Activated gamma-delta T cell treated with anti-CD3 and anti-CD28 coated beads, Interleukin-2, amount 50 U/mL, for 16 hours (primary cell): ENCODE data around the gene CNTN6.

Experiments used
- DNase-seq: peaks from one replicate; pipeline ENCODE4 v3.0.0-alpha.2; 2020; ENCODE audit warnings: low read depth

CNTN6 gene

DNA sequence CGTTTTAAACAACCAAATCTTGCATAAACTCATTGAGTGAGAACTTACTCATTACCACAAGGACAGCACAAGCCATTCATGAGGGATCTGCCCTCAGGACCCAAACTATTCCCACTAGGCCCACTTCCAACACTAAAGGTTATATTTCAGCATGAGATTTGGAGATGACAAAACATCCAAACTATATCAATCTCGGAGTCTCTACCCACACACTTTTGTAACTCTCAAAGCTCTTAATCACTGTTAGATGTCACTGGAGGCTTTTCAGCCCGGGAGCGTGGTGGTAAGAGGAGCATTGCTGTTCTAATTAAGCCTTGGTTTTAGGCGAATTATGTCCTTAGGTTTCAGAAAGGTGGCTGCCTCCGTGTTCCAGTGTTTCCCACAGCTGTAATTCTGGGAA is 86.3 kb downstream of the CNTN6 start:
- DNase-seq = no peak

- no peak for DNase-seq
Measured at GRCh38 chr3:1183320-1184048, 90.7 kb downstream of the CNTN6 start.

- no peak for DNase-seq
Measured at GRCh38 chr3:1190569-1190968, 97.7 kb downstream of the CNTN6 start.

- no peak for DNase-seq
Measured at GRCh38 chr3:1191026-1191425, 98.2 kb downstream of the CNTN6 start.

DNA sequence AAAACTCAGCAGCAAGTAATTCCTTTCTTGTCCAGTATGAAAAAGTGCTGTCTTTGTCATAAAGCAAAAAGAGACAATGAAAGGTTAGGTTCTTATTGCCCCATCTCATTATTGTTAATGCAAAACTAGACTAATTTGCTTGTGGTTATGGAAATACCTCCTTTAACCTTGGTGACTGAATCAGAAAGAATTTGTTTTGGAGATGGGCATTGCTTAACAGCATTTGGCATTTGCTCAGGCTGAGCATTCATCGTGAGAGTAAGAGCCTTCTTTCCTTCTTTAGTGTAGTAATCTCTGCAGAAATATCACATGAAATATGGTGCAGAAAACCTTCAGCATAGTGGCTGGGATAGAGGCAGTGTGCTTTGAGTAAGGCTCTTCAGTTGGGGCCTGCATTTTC is 103.1 kb downstream of the CNTN6 start:
- no peak for DNase-seq

GRCh38 chr3:1197051-1197450 is 104.2 kb downstream of the CNTN6 start:
- no peak for DNase-seq

DNA sequence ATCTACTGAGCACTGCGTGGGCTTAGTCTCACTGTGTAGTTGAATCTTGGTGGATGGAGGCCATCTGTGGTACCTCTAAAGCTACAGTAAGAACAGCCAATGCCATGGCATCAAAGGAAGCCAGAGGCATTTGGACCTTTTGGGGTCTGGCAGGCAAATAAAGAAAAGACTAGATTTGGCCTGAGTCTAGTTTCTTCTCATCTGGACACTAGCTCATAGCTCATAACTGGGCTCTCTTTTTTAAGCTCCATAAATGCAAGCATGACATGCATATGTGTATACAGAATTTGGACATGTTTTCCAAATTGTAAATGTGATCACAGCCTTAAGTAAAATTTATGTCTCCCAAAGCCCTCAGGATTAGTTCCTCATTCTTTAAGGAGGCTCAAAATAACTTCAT is 107.5 kb downstream of the CNTN6 start:
- no peak for DNase-seq

GRCh38 chr3:1207904-1208303 is 115.1 kb downstream of the CNTN6 start:
- no peak for DNase-seq

DNA sequence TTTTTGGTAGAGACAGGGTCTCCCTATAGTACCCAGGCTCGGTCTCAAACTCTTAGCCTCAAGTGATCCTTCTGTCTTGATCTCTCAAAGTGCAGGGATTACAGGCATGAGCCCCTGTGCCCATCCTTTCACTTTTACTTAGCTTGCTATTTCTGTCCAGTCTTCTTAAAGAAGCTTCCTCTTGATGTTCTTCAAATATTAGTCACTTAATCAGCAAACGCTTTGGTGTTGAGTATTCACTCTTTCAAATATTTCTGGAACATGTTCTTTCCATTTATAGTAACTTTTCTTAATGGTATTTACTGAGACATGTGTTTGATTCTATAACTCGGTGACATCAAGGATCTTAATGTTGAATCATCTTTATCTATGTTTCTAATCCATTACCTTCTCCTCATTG is 122.1 kb downstream of the CNTN6 start:
- DNase-seq = no peak

DNA sequence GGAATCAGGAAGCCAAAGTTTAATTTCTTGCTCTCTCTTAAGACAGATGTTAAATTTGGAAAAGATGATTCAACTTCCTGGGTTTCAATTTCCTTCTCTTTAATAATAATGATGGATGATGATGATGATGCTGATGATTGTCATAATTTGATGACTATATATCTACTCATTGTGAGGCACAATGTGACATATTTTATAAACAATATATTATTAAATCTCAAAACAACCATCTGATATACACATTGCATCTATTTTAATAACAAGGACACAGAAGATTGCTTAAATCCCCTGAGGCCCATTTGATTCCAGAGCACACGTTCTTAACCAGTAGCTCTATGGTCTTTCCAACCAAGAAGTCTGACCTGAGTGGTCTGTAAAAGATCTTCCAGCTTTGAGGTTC is 124.0 kb downstream of the CNTN6 start:
- no peak for DNase-seq

GRCh38 chr3:1227111-1227510 is 134.3 kb downstream of the CNTN6 start:
- no peak for DNase-seq

DNA sequence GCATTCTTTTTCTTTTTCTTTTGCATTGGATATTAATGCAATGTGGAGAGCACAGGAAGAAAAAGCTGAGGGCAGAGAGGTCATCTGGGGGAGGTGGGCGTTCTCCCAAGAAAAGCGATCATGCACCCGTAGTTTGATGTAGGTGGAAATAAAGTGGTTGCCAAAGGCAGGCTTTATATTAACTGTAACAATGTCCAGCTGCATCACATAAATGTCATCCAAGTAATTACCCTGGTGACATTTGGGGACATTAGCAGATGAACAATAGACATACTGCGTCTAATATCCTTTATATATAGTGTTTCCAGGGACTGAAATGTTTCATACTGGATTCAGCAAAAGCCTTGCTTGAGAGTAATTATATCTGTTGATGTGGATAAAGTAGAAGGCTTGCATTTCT is 135.5 kb downstream of the CNTN6 start:
- no peak for DNase-seq

DNA sequence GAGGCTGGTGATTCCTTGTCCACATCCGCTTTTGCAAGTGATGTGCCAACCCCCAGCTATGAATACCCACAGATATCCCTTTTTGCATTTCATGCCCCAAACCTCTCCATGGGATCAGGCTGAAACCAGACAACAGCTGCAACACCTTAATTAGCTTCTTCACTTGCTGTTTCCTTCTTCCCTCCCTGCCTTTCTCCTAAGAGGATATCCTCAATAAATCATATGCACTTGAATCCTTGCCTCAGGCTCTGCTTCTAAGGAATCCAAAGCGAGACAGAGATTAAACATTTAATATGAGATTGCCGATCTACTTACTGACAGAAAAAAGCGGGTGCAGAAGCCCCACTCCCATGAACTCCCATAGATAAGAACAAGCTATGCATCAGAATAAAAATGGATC is 138.1 kb downstream of the CNTN6 start:
- DNase-seq = no peak

DNA sequence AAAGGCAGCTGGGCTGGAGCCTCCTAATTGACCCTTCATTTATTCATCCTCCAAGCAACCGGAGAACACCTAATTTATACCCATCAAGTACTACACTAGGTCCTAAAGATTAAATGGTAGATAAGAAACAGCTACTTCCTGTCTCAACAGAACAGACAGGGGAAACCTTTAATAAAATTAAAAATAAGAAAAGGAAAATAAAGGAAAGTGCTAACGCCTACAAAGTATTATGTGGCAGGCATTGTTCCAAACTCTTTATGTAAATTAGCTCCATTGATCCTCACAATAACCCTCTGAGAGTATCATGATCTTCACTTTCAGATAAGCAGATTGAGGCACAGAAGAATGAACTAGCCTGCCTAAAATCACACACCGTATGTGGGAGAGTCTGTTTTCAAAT is 139.5 kb downstream of the CNTN6 start:
- DNase-seq = no peak

- DNase-seq = no peak
Measured at GRCh38 chr3:1235526-1236120, 142.8 kb downstream of the CNTN6 start.

DNA sequence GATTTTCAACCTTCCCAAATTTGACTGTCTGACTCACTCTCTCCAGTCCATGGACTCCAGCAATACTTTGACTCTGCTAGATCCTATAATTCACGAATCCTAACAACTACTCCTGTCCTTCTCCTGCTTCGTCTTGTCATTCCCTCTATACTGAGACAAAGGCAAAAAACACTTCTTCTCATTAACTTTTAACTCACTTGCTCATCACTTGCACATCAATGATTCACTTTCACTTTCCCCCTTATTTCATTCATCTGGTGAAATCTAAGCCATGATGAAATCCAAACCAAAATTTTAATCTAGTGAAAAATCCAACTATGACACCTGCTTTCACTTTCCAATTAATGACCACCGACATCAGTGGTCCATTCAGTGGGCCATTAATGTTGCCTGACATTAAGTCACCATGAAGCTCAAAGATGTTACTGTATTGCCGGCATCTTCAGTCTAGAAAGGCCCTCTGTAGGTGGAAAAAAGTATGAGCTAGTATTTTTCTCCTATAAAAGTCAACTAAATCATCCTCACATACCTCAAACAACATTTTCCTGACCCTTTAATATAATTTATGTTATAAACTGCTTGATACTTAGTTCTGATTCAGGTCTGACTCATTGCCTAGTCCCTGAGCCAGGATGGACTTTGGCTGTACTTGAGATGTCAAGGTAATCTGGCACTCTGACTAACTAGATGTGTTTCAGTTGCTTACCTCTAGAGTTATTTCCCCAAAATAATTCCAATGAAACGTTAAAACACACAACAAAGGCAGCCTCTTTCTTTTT is 158.6 kb downstream of the CNTN6 start:
- no peak for DNase-seq

- DNase-seq = no peak
Measured at GRCh38 chr3:1252061-1252430, 159.2 kb downstream of the CNTN6 start.

DNA sequence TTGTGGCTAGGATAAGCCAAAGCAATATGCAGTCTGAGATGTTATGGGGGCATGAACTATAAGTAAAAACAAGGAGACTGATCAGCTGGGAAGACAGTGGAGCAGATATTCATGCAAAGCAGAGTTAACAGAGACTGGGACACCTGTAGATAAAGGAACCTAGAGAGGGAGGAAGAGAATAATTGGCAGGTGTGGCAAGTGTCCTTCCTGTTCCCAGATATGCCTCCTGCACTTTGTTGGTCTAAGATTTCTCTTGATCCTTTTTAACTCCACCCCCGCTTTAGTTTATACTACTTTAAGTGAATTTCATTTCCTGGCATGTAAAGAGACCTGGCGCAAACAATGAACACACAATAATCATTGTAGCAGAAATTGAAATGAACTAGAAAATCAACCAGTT is 169.4 kb downstream of the CNTN6 start:
- no peak for DNase-seq

- no peak for DNase-seq
Measured at GRCh38 chr3:1263121-1263520, 170.3 kb downstream of the CNTN6 start.

GRCh38 chr3:1269808-1270207 is 177.0 kb downstream of the CNTN6 start:
- DNase-seq = no peak

- DNase-seq = no peak
Measured at GRCh38 chr3:1272546-1273265, 179.9 kb downstream of the CNTN6 start.

DNA sequence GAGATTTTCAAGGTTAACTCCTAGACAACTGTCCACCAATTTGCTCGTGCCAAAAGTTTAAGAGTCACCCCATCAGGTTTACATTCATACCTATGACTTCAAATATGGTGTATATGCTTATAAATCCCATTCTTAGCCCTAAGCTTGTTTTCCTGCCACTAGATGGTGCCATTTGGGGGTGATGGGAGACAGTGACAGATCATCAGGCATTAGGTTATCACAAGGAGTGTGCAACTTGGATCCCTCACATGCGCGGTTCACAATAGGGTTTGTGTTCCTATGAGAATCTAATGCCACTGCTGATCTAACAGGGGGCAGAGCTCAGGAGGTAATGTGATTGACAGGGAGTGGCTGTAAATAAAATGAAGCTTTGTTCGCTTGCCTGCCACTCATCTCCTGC is 182.7 kb downstream of the CNTN6 start:
- no peak for DNase-seq

DNA sequence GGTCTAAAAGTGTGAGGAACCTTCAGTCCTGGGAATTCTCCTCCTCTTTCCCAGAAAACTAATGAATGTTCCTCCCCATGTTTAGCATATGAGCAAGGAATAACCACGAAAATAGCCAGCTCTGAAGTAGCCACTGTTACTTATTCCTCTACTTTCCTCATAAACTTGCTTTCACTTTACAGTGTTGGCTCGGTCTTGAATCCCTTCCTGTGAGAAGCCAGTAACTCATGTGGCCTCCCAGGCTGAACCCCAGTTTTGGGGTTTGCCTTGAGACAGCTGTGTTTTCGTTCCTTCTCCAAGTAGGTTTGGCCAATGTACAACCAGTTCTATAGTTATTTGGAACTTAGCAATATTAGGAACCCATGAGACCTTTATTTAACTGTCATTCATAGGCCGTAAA is 195.0 kb downstream of the CNTN6 start:
- DNase-seq = no peak
